AG10803 (cell line): ENCODE results near the gene TEK.

Experiments used
- DNase-seq: peaks from one replicate; pipeline ENCODE4 v3.0.0; 2010; ENCODE audit warnings: low read depth
- H3K4me3 ChIP-seq: 2 replicates; pipeline ENCODE4 v1.5.1; 2011; ENCODE audit warnings: mild to moderate bottlenecking, low read length, control low read depth
- CTCF ChIP-seq: conservative IDR thresholded peaks from 2 replicates; pipeline ENCODE4 v1.5.1; 2011; ENCODE audit warnings: mild to moderate bottlenecking, low read length, control low read depth, inconsistent platforms

Gene TEK

DNA sequence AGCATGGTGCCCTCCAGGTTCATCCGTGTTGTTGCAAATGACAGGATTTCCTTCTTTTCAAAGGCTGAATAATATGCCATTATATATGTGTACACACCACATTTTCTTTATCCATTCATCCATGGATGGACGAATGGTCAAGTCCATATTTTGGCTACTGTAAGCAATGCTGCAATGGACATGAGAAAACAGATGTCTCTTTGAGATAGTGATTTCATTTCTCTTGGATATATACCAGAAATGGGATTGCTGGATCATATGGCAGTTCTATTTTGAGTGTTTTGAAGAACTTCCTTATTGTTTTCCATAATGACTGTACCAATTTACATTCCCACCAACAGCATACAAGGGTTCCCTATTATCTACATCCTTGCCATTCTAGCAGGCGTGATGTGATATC, 67.9 kb downstream of the TEK start:
- no peak for TF ChIP-seq CTCF
- no peak for DNase-seq
- H3K4me3 ChIP-seq: no peak overlapping the region

DNA sequence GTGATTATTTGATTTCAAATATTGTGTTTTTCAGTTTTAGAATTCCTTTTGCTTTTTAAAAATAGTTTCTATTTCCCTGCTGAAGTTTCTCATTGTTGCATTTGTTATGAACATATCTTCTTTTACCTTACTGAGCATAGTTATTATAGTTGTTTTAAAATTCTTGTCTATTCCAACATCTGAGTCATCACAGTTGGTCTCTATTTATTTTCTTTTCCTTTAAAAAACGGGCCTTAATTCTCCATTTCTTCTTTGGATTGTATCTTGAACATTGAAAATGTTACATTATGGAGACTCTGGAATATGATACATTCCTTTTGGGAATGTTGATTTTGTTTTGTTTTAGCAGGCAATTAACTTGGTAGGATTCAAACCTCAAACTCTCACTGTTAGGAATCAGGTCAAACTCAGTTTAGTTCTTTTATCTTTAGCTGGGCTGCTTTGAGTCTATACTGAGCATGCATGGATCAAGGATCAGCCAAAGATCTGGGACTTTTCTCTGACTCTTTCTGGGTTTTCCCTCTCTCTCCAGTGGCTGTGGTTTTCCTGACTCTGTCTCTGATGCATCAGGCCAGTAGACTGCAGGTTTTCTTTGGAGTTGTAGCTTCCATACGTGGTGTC, 70.3 kb downstream of the TEK start:
- no peak for DNase-seq
- no peak overlapping the region for H3K4me3 ChIP-seq
- no peak for TF ChIP-seq CTCF

- TF ChIP-seq CTCF: no peak
- peak; percentile 65 for DNase-seq
- H3K4me3 ChIP-seq: no peak overlapping the region
Measured at GRCh38 chr9:27181381-27181780, 72.4 kb downstream of the TEK start.

DNA sequence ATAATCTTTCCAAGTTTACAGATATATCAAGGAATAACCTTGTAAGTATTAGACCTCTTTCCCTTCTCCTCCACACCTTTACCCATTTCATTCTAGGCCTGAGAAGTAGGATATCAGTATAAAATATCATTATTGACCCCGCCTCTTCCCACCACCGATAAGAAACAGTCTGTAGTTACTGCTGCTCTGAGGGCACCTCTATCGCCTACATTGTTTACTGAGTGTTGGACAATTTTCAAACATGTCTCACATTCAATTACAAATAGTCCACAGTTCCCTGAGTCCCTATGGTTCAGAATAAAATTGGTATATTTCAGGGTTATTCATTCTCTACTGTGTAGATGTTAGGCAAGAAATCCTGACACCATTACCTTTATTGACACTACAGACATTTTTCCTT, 73.4 kb downstream of the TEK start:
- TF ChIP-seq CTCF: no peak
- H3K4me3 ChIP-seq: no peak overlapping the region
- DNase-seq: no peak

DNA sequence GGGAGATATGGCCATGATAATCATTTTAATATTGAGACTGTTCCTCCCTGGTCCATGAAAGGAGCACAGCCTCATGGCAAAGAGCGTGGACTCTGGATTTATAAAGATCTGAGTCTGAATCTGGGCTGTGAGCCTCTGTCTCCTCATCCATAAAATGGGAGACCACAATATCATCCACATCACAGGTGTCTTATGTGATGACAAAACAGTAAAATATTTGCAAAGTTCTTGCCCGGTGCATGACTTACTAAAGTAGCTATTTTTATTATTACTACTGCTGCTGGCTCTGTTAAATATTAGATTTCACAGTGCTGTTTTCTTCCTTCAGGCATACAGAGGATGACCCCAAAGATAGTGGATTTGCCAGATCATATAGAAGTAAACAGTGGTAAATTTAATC, 74.1 kb downstream of the TEK start:
- H3K4me3 ChIP-seq: no peak overlapping the region
- DNase-seq: no peak
- TF ChIP-seq CTCF: no peak

GRCh38 chr9:27183701-27184100, 74.7 kb downstream of the TEK start:
- no peak for TF ChIP-seq CTCF
- H3K4me3 ChIP-seq: no peak overlapping the region
- no peak for DNase-seq

- no peak for TF ChIP-seq CTCF
- DNase-seq: peak; percentile 23
- no peak overlapping the region for H3K4me3 ChIP-seq
Measured at GRCh38 chr9:27184556-27185351, 75.7 kb downstream of the TEK start.
